ENCODE data around the gene LTBP3. TPM values are rescaled to one million over a fixed set of nuclear protein-coding genes. Genes with fewer than 3 reads are reported as not detected.
A peak's percentile ranks its signal among the peaks of the same experiment; 100 is the strongest.

LTBP3 gene
- total RNA-seq, 1 experiment from 2014 or later = 10.6 TPM

- no peak overlapping the region for H3K14ac ChIP-seq (ENCODE audit: insufficient read depth, low read length)
- no peak overlapping the region for H3T11ph ChIP-seq (ENCODE audit: low read length)
- H3K27me3 ChIP-seq (ENCODE audit: insufficient read depth, low read length) = no peaks in the 10 kb centered on the region; the same call in 1 of the 2 replicates
- no peak overlapping the region for H2BK15ac ChIP-seq (ENCODE audit: low read depth, low read length)
- H3K9me3 ChIP-seq (ENCODE audit: control insufficient read depth, low read depth, low read length) = no peaks in the 10 kb centered on the region
- H2AFZ ChIP-seq (ENCODE audit: low read length) = no peak overlapping the region
- no peak overlapping the region for H3K9ac ChIP-seq (ENCODE audit: extremely low read depth, insufficient read length, low read length)
- no peak overlapping the region for H2BK20ac ChIP-seq (ENCODE audit: low read depth, low read length, poor library complexity, severe bottlenecking)
- no peaks in the 10 kb centered on the region for H3K79me1 ChIP-seq (ENCODE audit: insufficient read depth, low read depth, low read length, poor library complexity, severe bottlenecking)
- H4K8ac ChIP-seq (replicated peaks; ENCODE audit: insufficient read length, low read depth, low read length) = no peak overlapping the region
- H3K4me3 Mint-ChIP-seq = no peak overlapping the region
- no peak overlapping the region for H2BK120ac ChIP-seq (ENCODE audit: low read depth, low read length, poor library complexity, severe bottlenecking)
- H3K4me2 ChIP-seq (ENCODE audit: insufficient read depth, insufficient read length, low read length) = no peak overlapping the region
- H3K4me1 ChIP-seq (ENCODE audit: insufficient read depth, low read length) = no peaks in the 10 kb centered on the region
- TF ChIP-seq, protein P1, sequence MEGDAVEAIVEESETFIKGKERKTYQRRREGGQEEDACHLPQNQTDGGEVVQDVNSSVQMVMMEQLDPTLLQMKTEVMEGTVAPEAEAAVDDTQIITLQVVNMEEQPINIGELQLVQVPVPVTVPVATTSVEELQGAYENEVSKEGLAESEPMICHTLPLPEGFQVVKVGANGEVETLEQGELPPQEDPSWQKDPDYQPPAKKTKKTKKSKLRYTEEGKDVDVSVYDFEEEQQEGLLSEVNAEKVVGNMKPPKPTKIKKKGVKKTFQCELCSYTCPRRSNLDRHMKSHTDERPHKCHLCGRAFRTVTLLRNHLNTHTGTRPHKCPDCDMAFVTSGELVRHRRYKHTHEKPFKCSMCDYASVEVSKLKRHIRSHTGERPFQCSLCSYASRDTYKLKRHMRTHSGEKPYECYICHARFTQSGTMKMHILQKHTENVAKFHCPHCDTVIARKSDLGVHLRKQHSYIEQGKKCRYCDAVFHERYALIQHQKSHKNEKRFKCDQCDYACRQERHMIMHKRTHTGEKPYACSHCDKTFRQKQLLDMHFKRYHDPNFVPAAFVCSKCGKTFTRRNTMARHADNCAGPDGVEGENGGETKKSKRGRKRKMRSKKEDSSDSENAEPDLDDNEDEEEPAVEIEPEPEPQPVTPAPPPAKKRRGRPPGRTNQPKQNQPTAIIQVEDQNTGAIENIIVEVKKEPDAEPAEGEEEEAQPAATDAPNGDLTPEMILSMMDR (conservative IDR thresholded peaks at IDR 0.05) = no peak
- no peaks in the 10 kb centered on the region for H3K36me3 Mint-ChIP-seq (ENCODE audit: insufficient read depth in 1 of 3, low read depth in 3 of 3)
- H3K23ac ChIP-seq (ENCODE audit: insufficient read length, low read depth, low read length) = no peak overlapping the region
- H3K23me2 ChIP-seq (ENCODE audit: insufficient read length, low read depth, low read length, poor library complexity, severe bottlenecking) = no peaks in the 10 kb centered on the region
- no peak overlapping the region for H2BK5ac ChIP-seq (ENCODE audit: insufficient read length, low read length)
- no peak for DNase-seq
- H3K56ac ChIP-seq (ENCODE audit: insufficient read length, low read depth, low read length) = no peak overlapping the region
- H2AK5ac ChIP-seq (ENCODE audit: insufficient read length, low read length) = no peak overlapping the region
- H3K4ac ChIP-seq (ENCODE audit: low read depth, low read length) = no peak overlapping the region
- no peak overlapping the region for H3K18ac ChIP-seq (ENCODE audit: insufficient read length, low read depth, low read length)
- H4K91ac ChIP-seq (ENCODE audit: insufficient read length, low read depth, low read length) = no peak overlapping the region
- no CpG with 5 or more reads among the region's 8 CpGs for WGBS (ENCODE audit: extremely low coverage, insufficient read length, low lambda C conversion rate)
- H4K5ac ChIP-seq (ENCODE audit: insufficient read length, low read depth, low read length) = no peak overlapping the region
- H3K27ac Mint-ChIP-seq = peak overlapping the region in 1 of 3 experiments; percentile 25; a peak in 1 of 7 replicates
- no peak overlapping the region for H3K27ac ChIP-seq (ENCODE audit: insufficient read length, low read depth, low read length)
- H3K9me3 Mint-ChIP-seq = no peaks in the 10 kb centered on the region
- H3K4me1 Mint-ChIP-seq = peaks cover 0 to 24% of the 10 kb centered on the region in 2 experiments; a peak in 2 of 4 replicates
- no peaks in the 10 kb centered on the region for H3K79me2 ChIP-seq (ENCODE audit: insufficient read depth, low read length)
- H2BK12ac ChIP-seq (ENCODE audit: insufficient read length, low read depth, low read length) = no peak overlapping the region
- H3K27me3 Mint-ChIP-seq (ENCODE audit: low read depth) = peaks cover 5% of the 10 kb centered on the region
- H4K20me1 ChIP-seq (ENCODE audit: control insufficient read depth, insufficient read depth, insufficient read length) = no peaks in the 10 kb centered on the region
These were observed 25.9 kb upstream of the LTBP3 start for GRCh38 chr11:65584106-65584505.

Measured in H9 (cell line).